SK-N-SH (cell line): ENCODE data around the gene CA12. TPM values are rescaled to one million over a fixed set of nuclear protein-coding genes. Genes with fewer than 3 reads are reported as not detected.

Source experiments
- CTCF ChIA-PET: fragments of 300-600, 350-600 bp; formaldehyde crosslinking; extraction: SDS; loops from one replicate; lab custom pipeline; 2021; lab: Yijun Ruan, JAX
- POLR2A ChIA-PET: fragments of 350-600 bp; sonication (Branson Sonifier 250); formaldehyde crosslinking; extraction: SDS; loops from one replicate; lab custom pipeline; 2020; ENCODE audit warnings: antibody characterized with exemption, inconsistent platforms; lab: Yijun Ruan, JAX
- DNase-seq: peaks from one replicate; pipeline ENCODE4 v3.0.0; 2012
- H2AFZ ChIP-seq: fragments of 200-600 bp; sonication (generic); 2 replicates; pipeline ENCODE4 v1.8.1; 2016; ENCODE audit warnings: antibody characterized with exemption, mild to moderate bottlenecking, low read depth
- H3F3A ChIP-seq: fragments of 200-600 bp; sonication (generic); replicated peaks from 2 replicates; pipeline ENCODE3; 2016; ENCODE audit warnings: antibody characterized with exemption, mild to moderate bottlenecking; ENCODE audit not compliant: insufficient read depth
- H3K27ac ChIP-seq, 2 experiments: fragments of 200-500 bp in 1 of 2; fragments of 200-600 bp in 1 of 2; sonication (Bioruptor generic) in 1 of 2; sonication (generic), shearing (Covaris generic) in 1 of 2; 2 replicates each; pipeline versions ENCODE4 v1.5.1 to v1.6.1; 2014 to 2016; ENCODE audit warnings: low read depth in 2 of 2, inconsistent platforms in 1 of 2, low read length in 1 of 2, mild to moderate bottlenecking in 1 of 2, mixed read lengths in 1 of 2
- H3K27me3 ChIP-seq: fragments of 200-600 bp; sonication (generic), shearing (Covaris generic); 2 replicates; pipeline ENCODE4 v1.6.1; 2016; ENCODE audit warnings: mixed run types; ENCODE audit not compliant: insufficient read depth
- H3K36me3 ChIP-seq, 2 experiments: fragments of 200-500 bp in 1 of 2; fragments of 200-600 bp in 1 of 2; sonication (Bioruptor generic) in 1 of 2; sonication (generic) in 1 of 2; replicated peaks in 1 of 2; 2 replicates each; pipeline versions ENCODE3 to v1.5.1; 2014 to 2016; ENCODE audit warnings: low read length in 1 of 2, mild to moderate bottlenecking in 1 of 2; ENCODE audit not compliant: insufficient read depth in 2 of 2, control insufficient read depth in 1 of 2
- H3K4me1 ChIP-seq, 2 experiments: fragments of 200-500 bp in 1 of 2; fragments of 200-600 bp in 1 of 2; sonication (Bioruptor generic) in 1 of 2; sonication (generic), shearing (Covaris generic) in 1 of 2; 2 replicates each; pipeline versions ENCODE4 v1.5.1 to v1.6.1; 2014 to 2016; ENCODE audit warnings: low read depth in 1 of 2, low read length in 1 of 2, mixed run types in 1 of 2; ENCODE audit not compliant: insufficient read depth in 2 of 2, control insufficient read depth in 1 of 2
- H3K4me2 ChIP-seq: fragments of 200-600 bp; sonication (generic), shearing (Covaris generic); 2 replicates; pipeline ENCODE4 v1.6.1; 2017; ENCODE audit warnings: mixed run types
- H3K4me3 ChIP-seq, 2 experiments: fragments of 200-500 bp in 1 of 2; fragments of 200-600 bp in 1 of 2; sonication (Bioruptor generic) in 1 of 2; sonication (generic), shearing (Covaris generic) in 1 of 2; 2 replicates each; pipeline versions ENCODE4 v1.5.1 to v1.8.1; 2014 to 2016; ENCODE audit warnings: low read depth in 2 of 2, inconsistent platforms in 1 of 2, low read length in 1 of 2, mild to moderate bottlenecking in 1 of 2, mixed read lengths in 1 of 2, moderate library complexity in 1 of 2
- H3K79me2 ChIP-seq: fragments of 200-600 bp; sonication (generic); 2 replicates; pipeline ENCODE4 v1.8.1; 2017; ENCODE audit warnings: mild to moderate bottlenecking; ENCODE audit not compliant: insufficient read depth
- H3K9ac ChIP-seq: fragments of 200-600 bp; sonication (generic); 2 replicates; pipeline ENCODE4 v1.6.1; 2017; ENCODE audit warnings: mixed run types
- H3K9me2 ChIP-seq: fragments of 200-600 bp; sonication (generic); 2 replicates; pipeline ENCODE4 v1.6.1; 2017; ENCODE audit warnings: mixed run types
- H3K9me3 ChIP-seq: fragments of 200-600 bp; sonication (generic); 2 replicates; pipeline ENCODE4 v1.6.1; 2017; ENCODE audit warnings: mixed run types, mild to moderate bottlenecking, moderate library complexity
- H4K20me1 ChIP-seq: fragments of 200-600 bp; sonication (generic); 2 replicates; pipeline ENCODE4 v1.6.1; 2017; ENCODE audit warnings: mild to moderate bottlenecking, mixed run types; ENCODE audit not compliant: insufficient read depth
- ELF1 ChIP-seq: IDR thresholded peaks from 2 replicates; pipeline ENCODE4 v1.4.0; 2012
- EP300 ChIP-seq, 2 experiments: IDR thresholded peaks; 2 replicates each; pipeline versions ENCODE4 v1.4.0 to v1.6.1; 2012; ENCODE audit warnings: borderline replicate concordance in 1 of 2, low read depth in 1 of 2, low read length in 1 of 2
- EZH2phosphoT487 ChIP-seq: fragments of 200-600 bp; sonication (generic); IDR thresholded peaks from 2 replicates; pipeline ENCODE4 v1.6.1; 2017; ENCODE audit warnings: low read depth, mixed run types, mild to moderate bottlenecking, antibody characterized with exemption, moderate library complexity, borderline replicate concordance
- FOSL2 ChIP-seq: IDR thresholded peaks from 2 replicates; pipeline ENCODE4 v1.4.0; 2012; ENCODE audit warnings: low read depth, mild to moderate bottlenecking, moderate library complexity, borderline replicate concordance
- FOXJ3 ChIP-seq: sonication (generic); formaldehyde crosslinking; IDR thresholded peaks from 2 replicates; pipeline ENCODE4 v1.5.1; 2020; ENCODE audit warnings: mild to moderate bottlenecking, missing genetic modification reagents
- FOXM1 ChIP-seq: IDR thresholded peaks from 2 replicates; pipeline ENCODE4 v1.4.0; 2012; ENCODE audit warnings: low read depth, mild to moderate bottlenecking
- GABPA ChIP-seq: IDR thresholded peaks from 2 replicates; pipeline ENCODE4 v1.4.0; 2012; ENCODE audit warnings: low read depth, mild to moderate bottlenecking
- JUND ChIP-seq: IDR thresholded peaks from 2 replicates; pipeline ENCODE4 v1.4.0; 2012
- MEF2A ChIP-seq: IDR thresholded peaks from 2 replicates; pipeline ENCODE4 v1.4.0; 2012; ENCODE audit warnings: low read depth, borderline replicate concordance
- MXI1 ChIP-seq: IDR thresholded peaks from 2 replicates; pipeline ENCODE4 v1.6.1; 2012; ENCODE audit warnings: mild to moderate bottlenecking, low read depth, low read length, improper control_type of control experiment
- NFIC ChIP-seq: IDR thresholded peaks from 2 replicates; pipeline ENCODE4 v1.4.0; 2012; ENCODE audit warnings: borderline replicate concordance
- POLR2AphosphoS5 ChIP-seq: IDR thresholded peaks from 2 replicates; pipeline ENCODE4 v1.6.1; 2012; ENCODE audit warnings: low read depth, low read length
- RCOR1 ChIP-seq: fragments of 150-350 bp; IDR thresholded peaks from 2 replicates; pipeline ENCODE4 v1.6.1; 2017; ENCODE audit warnings: antibody characterized with exemption, low read length
- RXRA ChIP-seq: IDR thresholded peaks from 2 replicates; pipeline ENCODE4 v1.4.0; 2012; ENCODE audit warnings: low read depth, mild to moderate bottlenecking, borderline replicate concordance
- SMC3 ChIP-seq: IDR thresholded peaks from 2 replicates; pipeline ENCODE4 v1.6.1; 2012; ENCODE audit warnings: low read depth, low read length, improper control_type of control experiment
- TAF1 ChIP-seq: IDR thresholded peaks from 2 replicates; pipeline ENCODE4 v1.6.1; 2012; ENCODE audit warnings: low read depth, mild to moderate bottlenecking, low read length, moderate library complexity, borderline replicate concordance
- WGBS: methylation state at CpG from one replicate; pipeline ENCODE4 v1.1.6; 2017; ENCODE audit warnings: low lambda C conversion rate; 5-methylcytosine and 5-hydroxymethylcytosine counted together
- polyA plus RNA-seq, 3 experiments: library from polyadenylated mRNA; depleted of rRNA; stranded (reverse); fragments of >200 nt; gene quantifications; 2 replicates each; pipeline ENCODE4 v1.2.3, GENCODE V29; 2012
- TF ChIP-seq, protein P1 (sequence below): IDR thresholded peaks from 2 replicates; pipeline ENCODE4 v1.6.1; 2012; ENCODE audit warnings: mild to moderate bottlenecking, low read depth, low read length, moderate library complexity
- TF ChIP-seq, protein P2 (sequence below): IDR thresholded peaks from 2 replicates; pipeline ENCODE4 v1.4.0; 2012; ENCODE audit warnings: low read depth, borderline replicate concordance
- TF ChIP-seq, protein P3 (sequence below): fragments of 150-350 bp; IDR thresholded peaks from 2 replicates; pipeline ENCODE4 v1.6.1; 2017; ENCODE audit warnings: antibody characterized with exemption, low read length, low read depth, borderline replicate concordance

The CA12 gene
- polyA plus RNA-seq, 1 of the 3 experiments (the other 2 are of a cell fraction): 39.4 TPM

DNA sequence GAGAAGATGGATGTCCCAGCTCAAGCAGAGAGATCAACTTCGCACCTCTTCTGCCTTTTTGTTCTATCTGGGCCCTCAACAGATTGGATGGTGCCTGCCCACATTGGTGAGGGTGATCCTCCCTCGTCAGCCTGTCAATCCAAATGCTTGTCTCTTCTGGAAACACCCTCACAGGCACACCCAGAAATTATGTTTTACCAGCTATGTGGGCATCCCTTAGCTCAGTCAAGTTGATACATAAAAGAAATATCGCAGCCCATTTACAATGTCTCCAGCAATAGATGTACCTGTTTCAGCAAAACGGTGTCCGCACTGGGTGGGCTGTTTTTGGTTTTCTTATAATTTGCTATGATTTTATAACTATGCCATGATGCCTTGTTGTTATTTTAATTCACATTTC, 27.5 kb upstream of the CA12 start:
- 88% methylated on average over 4 of the region's 5 CpGs for WGBS
- Histone ChIP-seq H3K4me3 (no peak overlapping the region), H3F3A (peaks cover 5% of the 10 kb centered on the region), H3K9me3 (no peaks in the 10 kb centered on the region), H2AFZ (no peak overlapping the region), H4K20me1 (no peaks in the 10 kb centered on the region), H3K79me2 (no peaks in the 10 kb centered on the region), H3K9ac (no peak overlapping the region), H3K27ac (no peak overlapping the region), H3K36me3 (no peaks in the 10 kb centered on the region), H3K4me1 (peaks cover 8 to 9% of the 10 kb centered on the region in 2 experiments; a peak in 3 of 4 replicates), H3K4me2 (no peak overlapping the region), H3K9me2 (no peaks in the 10 kb centered on the region), H3K27me3 (no peaks in the 10 kb centered on the region)
- POLR2A ChIA-PET: no interaction called here
- CTCF ChIA-PET: interaction anchor here (0.7 to 1.6 kb wide), 3 partner anchors 114 to 136 kb away, joined by 3 to 4 read pairs (median 4); no protein-coding TSS in a partner anchor
- DNase-seq: no peak
- TF ChIP-seq GABPA (no peak), JUND (no peak), MEF2A (no peak), SMC3 (no peak), ELF1 (no peak), POLR2AphosphoS5 (no peak), FOXJ3 (CRISPR knock-in tag) (no peak), TAF1 (no peak), RXRA (no peak), EZH2phosphoT487 (no peak), MXI1 (no peak), NFIC (no peak)
- TF ChIP-seq, protein P1, sequence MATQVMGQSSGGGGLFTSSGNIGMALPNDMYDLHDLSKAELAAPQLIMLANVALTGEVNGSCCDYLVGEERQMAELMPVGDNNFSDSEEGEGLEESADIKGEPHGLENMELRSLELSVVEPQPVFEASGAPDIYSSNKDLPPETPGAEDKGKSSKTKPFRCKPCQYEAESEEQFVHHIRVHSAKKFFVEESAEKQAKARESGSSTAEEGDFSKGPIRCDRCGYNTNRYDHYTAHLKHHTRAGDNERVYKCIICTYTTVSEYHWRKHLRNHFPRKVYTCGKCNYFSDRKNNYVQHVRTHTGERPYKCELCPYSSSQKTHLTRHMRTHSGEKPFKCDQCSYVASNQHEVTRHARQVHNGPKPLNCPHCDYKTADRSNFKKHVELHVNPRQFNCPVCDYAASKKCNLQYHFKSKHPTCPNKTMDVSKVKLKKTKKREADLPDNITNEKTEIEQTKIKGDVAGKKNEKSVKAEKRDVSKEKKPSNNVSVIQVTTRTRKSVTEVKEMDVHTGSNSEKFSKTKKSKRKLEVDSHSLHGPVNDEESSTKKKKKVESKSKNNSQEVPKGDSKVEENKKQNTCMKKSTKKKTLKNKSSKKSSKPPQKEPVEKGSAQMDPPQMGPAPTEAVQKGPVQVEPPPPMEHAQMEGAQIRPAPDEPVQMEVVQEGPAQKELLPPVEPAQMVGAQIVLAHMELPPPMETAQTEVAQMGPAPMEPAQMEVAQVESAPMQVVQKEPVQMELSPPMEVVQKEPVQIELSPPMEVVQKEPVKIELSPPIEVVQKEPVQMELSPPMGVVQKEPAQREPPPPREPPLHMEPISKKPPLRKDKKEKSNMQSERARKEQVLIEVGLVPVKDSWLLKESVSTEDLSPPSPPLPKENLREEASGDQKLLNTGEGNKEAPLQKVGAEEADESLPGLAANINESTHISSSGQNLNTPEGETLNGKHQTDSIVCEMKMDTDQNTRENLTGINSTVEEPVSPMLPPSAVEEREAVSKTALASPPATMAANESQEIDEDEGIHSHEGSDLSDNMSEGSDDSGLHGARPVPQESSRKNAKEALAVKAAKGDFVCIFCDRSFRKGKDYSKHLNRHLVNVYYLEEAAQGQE: no peak
- TF ChIP-seq, protein P2, sequence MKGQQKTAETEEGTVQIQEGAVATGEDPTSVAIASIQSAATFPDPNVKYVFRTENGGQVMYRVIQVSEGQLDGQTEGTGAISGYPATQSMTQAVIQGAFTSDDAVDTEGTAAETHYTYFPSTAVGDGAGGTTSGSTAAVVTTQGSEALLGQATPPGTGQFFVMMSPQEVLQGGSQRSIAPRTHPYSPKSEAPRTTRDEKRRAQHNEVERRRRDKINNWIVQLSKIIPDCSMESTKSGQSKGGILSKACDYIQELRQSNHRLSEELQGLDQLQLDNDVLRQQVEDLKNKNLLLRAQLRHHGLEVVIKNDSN: no peak
- TF ChIP-seq, all 33 proteins: peak for 0

DNA sequence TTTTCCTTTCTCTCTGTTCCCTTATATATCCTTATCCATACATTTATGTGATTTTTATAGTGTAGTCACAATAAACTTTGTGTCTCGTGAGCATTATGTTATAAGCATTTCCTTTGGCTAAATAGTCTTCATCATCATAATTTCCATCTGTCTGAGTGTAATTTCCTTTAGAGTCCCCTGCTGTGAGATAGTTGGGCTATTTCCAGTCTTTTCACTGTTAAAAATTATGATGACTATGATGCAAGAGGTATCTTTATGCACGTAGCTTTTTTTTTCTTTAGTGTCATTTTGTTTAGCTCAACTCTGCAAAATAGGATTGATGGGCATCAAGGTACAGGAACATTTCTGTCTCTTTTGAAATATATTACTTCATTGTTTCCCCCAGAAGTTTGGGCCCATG, 26.9 kb upstream of the CA12 start:
- 71% methylated on average over 2 of the region's 2 CpGs for WGBS
- H4K20me1 ChIP-seq: no peaks in the 10 kb centered on the region
- peaks cover 5% of the 10 kb centered on the region for H3F3A ChIP-seq
- H3K4me3 ChIP-seq: no peak overlapping the region
- no peaks in the 10 kb centered on the region for H3K27me3 ChIP-seq
- H3K79me2 ChIP-seq: no peaks in the 10 kb centered on the region
- no peak overlapping the region for H2AFZ ChIP-seq
- ChIA-PET POLR2A (no interaction called here), CTCF (interaction anchor here (0.7 to 1.6 kb wide), 2 partner anchors 113 to 137 kb away, joined by 3 to 4 read pairs; no protein-coding TSS in a partner anchor)
- no peaks in the 10 kb centered on the region for H3K9me2 ChIP-seq
- no peak for DNase-seq
- no peak overlapping the region for H3K4me2 ChIP-seq
- TF ChIP-seq EP300 (IDR thresholded peaks at IDR 0.05; ENCODE audit: borderline replicate concordance in 1 of 2, low read depth in 1 of 2, low read length in 1 of 2) (no peak), MEF2A (no peak), EZH2phosphoT487 (no peak), RCOR1 (no peak), TAF1 (no peak), FOXM1 (no peak), FOSL2 (no peak)
- TF ChIP-seq, protein P3, sequence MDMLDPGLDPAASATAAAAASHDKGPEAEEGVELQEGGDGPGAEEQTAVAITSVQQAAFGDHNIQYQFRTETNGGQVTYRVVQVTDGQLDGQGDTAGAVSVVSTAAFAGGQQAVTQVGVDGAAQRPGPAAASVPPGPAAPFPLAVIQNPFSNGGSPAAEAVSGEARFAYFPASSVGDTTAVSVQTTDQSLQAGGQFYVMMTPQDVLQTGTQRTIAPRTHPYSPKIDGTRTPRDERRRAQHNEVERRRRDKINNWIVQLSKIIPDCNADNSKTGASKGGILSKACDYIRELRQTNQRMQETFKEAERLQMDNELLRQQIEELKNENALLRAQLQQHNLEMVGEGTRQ: no peak
- H3K27ac ChIP-seq: no peak overlapping the region
- no peak overlapping the region for H3K9ac ChIP-seq
- H3K36me3 ChIP-seq: no peaks in the 10 kb centered on the region
- no peaks in the 10 kb centered on the region for H3K9me3 ChIP-seq
- peaks cover 8 to 9% of the 10 kb centered on the region in 2 experiments; a peak in 3 of 4 replicates for H3K4me1 ChIP-seq
